Measurements from ENCODE around the gene TTLL5. TPM values are rescaled to one million over a fixed set of nuclear protein-coding genes. Genes with fewer than 3 reads are reported as not detected.

Gene TTLL5
- total and polyA plus RNA-seq, 10 of the 15 experiments (the other 5 are each of a cell fraction or from before 2014, with no cell fraction given), result 3.2 to 25.9 (median 13.8) TPM

DNA sequence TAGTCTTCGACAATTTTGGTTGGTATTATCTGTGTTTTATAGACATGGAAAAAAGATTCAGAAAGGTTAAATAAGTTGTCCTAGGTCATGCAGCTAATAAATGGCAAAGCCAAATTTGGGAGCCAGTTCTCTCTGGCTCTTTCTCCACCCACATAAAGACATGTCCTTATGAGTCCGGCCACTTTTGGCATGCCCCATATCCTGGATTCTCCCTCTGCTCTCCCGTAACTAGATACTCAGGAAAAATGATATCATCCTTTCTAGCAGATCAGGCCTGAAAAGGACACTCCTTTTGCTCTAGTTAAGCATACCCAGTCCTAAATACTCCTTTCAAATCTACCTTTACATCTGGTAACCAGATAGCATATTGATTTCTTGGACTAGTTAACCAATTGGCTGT lies 64.4 kb downstream of the TTLL5 start:
- Histone ChIP-seq H2AFZ (ENCODE audit: control insufficient read depth, low read depth, low read length) (no peak overlapping the region), H3K79me2 (ENCODE audit: control insufficient read depth, insufficient read depth, low read length) (no peaks in the 10 kb centered on the region), H3K27ac (ENCODE audit: control insufficient read depth, insufficient read depth) (no peak overlapping the region), H3K9ac (ENCODE audit: control insufficient read depth, insufficient read depth, low read length) (no peak overlapping the region), H3K4me2 (ENCODE audit: control insufficient read depth, insufficient read depth) (no peak overlapping the region), H3K4me1 (ENCODE audit: control insufficient read depth, insufficient read depth, low read length) (peaks cover 6% of the 10 kb centered on the region), H3K4me3 (no peak overlapping the region), H3K27me3 (replicated peaks in 1 of 2; ENCODE audit: control insufficient read depth in 2 of 2, insufficient read depth in 2 of 2, low read length in 1 of 2) (no peaks in the 10 kb centered on the region), H3K9me3 (replicated peaks; ENCODE audit: control insufficient read depth, insufficient read depth, low read length) (no peaks in the 10 kb centered on the region), H3K36me3 (ENCODE audit: control insufficient read depth in 2 of 2, insufficient read depth in 2 of 2, low read length in 1 of 2) (0 out of 4 replicates have a peak, but pooled peaks cover 0 to 2% of the 10 kb centered on the region in 2 experiments), H4K20me1 (ENCODE audit: control insufficient read depth, insufficient read depth) (no peaks in the 10 kb centered on the region)
- no TSS peak for BruUV-seq (replicated peaks)
- CTCF ChIA-PET, result interaction anchor here (1.1 to 2.4 kb wide), 4 partner anchors 8 to 148 kb away, joined by 3 to 12 read pairs (median 4); no protein-coding TSS in a partner anchor
- POLR2A ChIA-PET, result no interaction called here
- in situ Hi-C loops (cut with MboI), result no loop called here
- SMC1A ChIA-PET (ENCODE audit: uncharacterized antibody, unreplicated experiment), result interaction anchor here (0.8 to 1.3 kb wide), 3 partner anchors 15 to 566 kb away, joined by 3 to 4 read pairs (median 4); no protein-coding TSS in a partner anchor
- FAIRE-seq (no peak), DNase-seq (ENCODE audit: low read depth, low spot score) (no peak), ATAC-seq (no peak)
- intact Hi-C loops (cut with micrococcal nuclease; ENCODE audit: unreplicated experiment), result no loop called here
- no peak for TF ChIP-seq STAT1 (conservative IDR thresholded peaks at IDR 0.05)
- no peak for TF ChIP-seq TCF12 (IDR thresholded peaks at IDR 0.05; ENCODE audit: low read depth, low read length)
- TF ChIP-seq, protein P1, sequence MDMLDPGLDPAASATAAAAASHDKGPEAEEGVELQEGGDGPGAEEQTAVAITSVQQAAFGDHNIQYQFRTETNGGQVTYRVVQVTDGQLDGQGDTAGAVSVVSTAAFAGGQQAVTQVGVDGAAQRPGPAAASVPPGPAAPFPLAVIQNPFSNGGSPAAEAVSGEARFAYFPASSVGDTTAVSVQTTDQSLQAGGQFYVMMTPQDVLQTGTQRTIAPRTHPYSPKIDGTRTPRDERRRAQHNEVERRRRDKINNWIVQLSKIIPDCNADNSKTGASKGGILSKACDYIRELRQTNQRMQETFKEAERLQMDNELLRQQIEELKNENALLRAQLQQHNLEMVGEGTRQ (IDR thresholded peaks at IDR 0.05; ENCODE audit: borderline replicate concordance, low read depth, low read length), result no peak
- TF ChIP-seq SP1 (IDR thresholded peaks at IDR 0.05; ENCODE audit: low read depth, low read length), result no peak
- TF ChIP-seq USF1 (IDR thresholded peaks at IDR 0.05; ENCODE audit: borderline replicate concordance, extremely low read length, insufficient read depth, low read depth, low read length), result no peak
- no peak for TF ChIP-seq TCF3 (IDR thresholded peaks at IDR 0.05; ENCODE audit: borderline replicate concordance, insufficient read depth, low read depth, low read length)
- TF ChIP-seq ATF2 (IDR thresholded peaks at IDR 0.05; ENCODE audit: low read length), result no peak
- TF ChIP-seq SMC3 (IDR thresholded peaks at IDR 0.05; ENCODE audit: borderline replicate concordance, low read length), result no peak
- TF ChIP-seq SIX5 (IDR thresholded peaks at IDR 0.05; ENCODE audit: low read depth, low read length, severe bottlenecking), result no peak
- no peak for TF ChIP-seq NFYA (IDR thresholded peaks at IDR 0.05; ENCODE audit: borderline replicate concordance, low read depth, low read length)
- TF ChIP-seq WRNIP1 (IDR thresholded peaks at IDR 0.05; ENCODE audit: borderline replicate concordance, low read depth, low read length), result no peak
- no peak for TF ChIP-seq EP300 (IDR thresholded peaks at IDR 0.05; ENCODE audit: borderline replicate concordance in 1 of 2, control insufficient read depth in 1 of 2, low read depth in 2 of 2, low read length in 2 of 2)
- TF ChIP-seq NR2C2 (IDR thresholded peaks at IDR 0.05; ENCODE audit: borderline replicate concordance, control insufficient read depth, insufficient read length, low read depth), result no peak
- no peak for TF ChIP-seq CHD4 (IDR thresholded peaks at IDR 0.05)
- TF ChIP-seq MYB (IDR thresholded peaks at IDR 0.05; ENCODE audit: borderline replicate concordance, low read depth, low read length), result no peak
- no peak for TF ChIP-seq RELA (IDR thresholded peaks at IDR 0.05; ENCODE audit: borderline replicate concordance, partially characterized antibody)
- TF ChIP-seq SMARCA5 (IDR thresholded peaks at IDR 0.05), result no peak
- TF ChIP-seq FOXM1 (IDR thresholded peaks at IDR 0.05; ENCODE audit: low read depth, low read length), result no peak
- no peak for TF ChIP-seq TAF1 (IDR thresholded peaks at IDR 0.05; ENCODE audit: borderline replicate concordance, low read depth, low read length)
- RAD21 ChIA-PET (ENCODE audit: unreplicated experiment), result interaction anchor here (0.6 kb wide), 1 partner anchor 726 kb away, joined by 4 read pairs; no protein-coding TSS in a partner anchor
- 100% methylated on average over 3 of the region's 3 CpGs for WGBS (ENCODE audit: insufficient coverage, insufficient replicate concordance, low lambda C conversion rate, missing lambda C conversion rate)
